HepG2 (cell line): ENCODE measurements around the gene PID1. TPM values are rescaled to one million over a fixed set of nuclear protein-coding genes. Genes with fewer than 3 reads are reported as not detected.

ENCODE experiments used
- ATAC-seq: fragments of 200-7000 bp; cut with Tn5 transposase; 3 replicates; pipeline ENCODE4 v1.9.1; 2020; ENCODE audit warnings: mild to moderate bottlenecking, moderate library complexity
- BruUV-seq: library from RNA; stranded (reverse); fragments of 400-500 nt; replicated peaks from 2 replicates; lab custom pipeline; 2021; lab: Mats Ljungman, UMichigan
- CTCF ChIA-PET: fragments of 300-600 bp; formaldehyde crosslinking; extraction: SDS; loops from one replicate; lab custom pipeline; 2021; ENCODE audit warnings: low total read pairs, inconsistent platforms, low intra/inter-chr PET ratio; lab: Yijun Ruan, JAX
- POLR2A ChIA-PET: fragments of 350-600 bp; sonication (Branson Sonifier 250); formaldehyde crosslinking; loops from one replicate; lab custom pipeline; 2020; ENCODE audit warnings: antibody characterized with exemption, inconsistent platforms; lab: Yijun Ruan, JAX
- DNase-seq: peaks from one replicate; pipeline ENCODE4 v3.0.0-alpha.2; 2015; ENCODE audit warnings: low spot score
- FAIRE-seq: peaks from 3 replicates; lab custom pipeline; 2011; peaks lifted over from hg19 to GRCh38; lab: Jason Lieb, UNC
- H2AFZ ChIP-seq: one replicate; pipeline ENCODE4 v1.6.1; 2011; ENCODE audit warnings: low read length, inconsistent platforms
- H3K27ac ChIP-seq: fragments of 300-600 bp; 3 replicates; pipeline ENCODE4 v1.8.0; 2011; ENCODE audit warnings: mixed run types, mild to moderate bottlenecking, mixed read lengths, low read length, inconsistent platforms; ENCODE audit not compliant: insufficient read depth; ENCODE audit errors: extremely low read length
- H3K27me3 ChIP-seq, 2 experiments: fragments of 200-600 bp in 1 of 2; 2 replicates in 1 of 2; 3 replicates in 1 of 2; pipeline versions ENCODE4 v1.6.0 to v1.8.0; 2011; ENCODE audit warnings: low read length in 2 of 2, mild to moderate bottlenecking in 2 of 2, moderate library complexity in 2 of 2, inconsistent platforms in 1 of 2; ENCODE audit not compliant: insufficient read depth in 2 of 2, control insufficient read depth in 1 of 2
- H3K36me3 ChIP-seq, 2 experiments: fragments of 200-600 bp in 1 of 2; replicated peaks in 1 of 2; 2 replicates in 1 of 2; 3 replicates in 1 of 2; pipeline versions ENCODE4 v1.5.1 to v1.8.0; 2011; ENCODE audit warnings: low read length in 2 of 2, inconsistent platforms in 1 of 2; ENCODE audit not compliant: insufficient read depth in 2 of 2, control insufficient read depth in 1 of 2
- H3K4me1 ChIP-seq: 2 replicates; pipeline ENCODE4 v1.5.1; 2012; ENCODE audit warnings: low read length, inconsistent platforms; ENCODE audit not compliant: insufficient read depth
- H3K4me2 ChIP-seq: 2 replicates; pipeline ENCODE4 v1.6.0; 2011; ENCODE audit warnings: low read depth, low read length, inconsistent platforms
- H3K4me3 ChIP-seq, 3 experiments: fragments of 200-600 bp in 1 of 3; sonication (generic), shearing (Covaris generic) in 1 of 3; replicated peaks in 1 of 3; 2 replicates each; pipeline ENCODE4 v1.5.1; 2011 to 2016; ENCODE audit warnings: low read length in 3 of 3, inconsistent platforms in 2 of 3, low read depth in 2 of 3, mild to moderate bottlenecking in 2 of 3, control low read depth in 1 of 3, mixed read lengths in 1 of 3; ENCODE audit not compliant: insufficient read depth in 1 of 3
- H3K79me2 ChIP-seq: one replicate; pipeline ENCODE4 v1.6.1; 2011; ENCODE audit warnings: low read length, inconsistent platforms; ENCODE audit not compliant: insufficient read depth
- H3K9ac ChIP-seq: 2 replicates; pipeline ENCODE4 v1.6.0; 2011; ENCODE audit warnings: mild to moderate bottlenecking, low read depth, low read length, inconsistent platforms; ENCODE audit not compliant: insufficient read depth
- H3K9me3 ChIP-seq: 2 replicates; pipeline ENCODE4 v1.5.1; 2012; ENCODE audit warnings: mild to moderate bottlenecking, low read length
- H4K20me1 ChIP-seq: 2 replicates; pipeline ENCODE4 v1.6.0; 2011; ENCODE audit warnings: inconsistent platforms, mild to moderate bottlenecking, low read length, moderate library complexity; ENCODE audit not compliant: insufficient read depth
- AHR ChIP-seq: IDR thresholded peaks from 2 replicates; pipeline ENCODE4 v1.6.1; 2018; ENCODE audit warnings: missing genetic modification reagents, missing compliant biosample characterization
- CBX5 ChIP-seq: sonication (generic); formaldehyde crosslinking; IDR thresholded peaks from 2 replicates; pipeline ENCODE4 v1.4.0; 2020; ENCODE audit warnings: missing genetic modification reagents, borderline replicate concordance
- HOXA3 ChIP-seq: sonication (generic); formaldehyde crosslinking; IDR thresholded peaks from 2 replicates; pipeline ENCODE4 v1.5.0; 2020; ENCODE audit warnings: missing genetic modification reagents
- MTERF4 ChIP-seq: sonication (generic); formaldehyde crosslinking; IDR thresholded peaks from 2 replicates; pipeline ENCODE4 v1.8.0; 2023; ENCODE audit warnings: mild to moderate bottlenecking, missing genetic modification reagents
- NFE2L1 ChIP-seq: sonication (generic); formaldehyde crosslinking; IDR thresholded peaks from 2 replicates; pipeline ENCODE4 v1.4.0; 2020; ENCODE audit warnings: missing genetic modification reagents, mild to moderate bottlenecking, borderline replicate concordance
- NFIC ChIP-seq: IDR thresholded peaks from 2 replicates; pipeline ENCODE4 v1.6.1; 2012; ENCODE audit warnings: mild to moderate bottlenecking, low read length, inconsistent platforms
- TRIM22 ChIP-seq: fragments of 450-650 bp; IDR thresholded peaks from 2 replicates; pipeline ENCODE4 v1.6.1; 2017
- ZBTB14 ChIP-seq: sonication (generic); formaldehyde crosslinking; IDR thresholded peaks from 2 replicates; pipeline ENCODE4 v1.4.0; 2020; ENCODE audit warnings: missing genetic modification reagents
- ZFP90 ChIP-seq: sonication (generic); formaldehyde crosslinking; IDR thresholded peaks from 2 replicates; pipeline ENCODE4 v1.8.0; 2022; ENCODE audit warnings: missing genetic modification reagents, mild to moderate bottlenecking, inconsistent platforms, borderline replicate concordance
- ZNF343 ChIP-seq: sonication (generic); formaldehyde crosslinking; IDR thresholded peaks from 2 replicates; pipeline ENCODE4 v1.4.0; 2020; ENCODE audit warnings: mild to moderate bottlenecking, missing genetic modification reagents
- ZNF550 ChIP-seq: sonication (generic); formaldehyde crosslinking; IDR thresholded peaks from 2 replicates; pipeline ENCODE4 v1.4.0; 2020; ENCODE audit warnings: mild to moderate bottlenecking, missing genetic modification reagents, borderline replicate concordance
- ZNF589 ChIP-seq: sonication (generic); formaldehyde crosslinking; conservative IDR thresholded peaks from 2 replicates; pipeline ENCODE4 v1.8.0; 2022; ENCODE audit warnings: mild to moderate bottlenecking, moderate library complexity, missing genetic modification reagents
- ZNF703 ChIP-seq: sonication (generic); formaldehyde crosslinking; IDR thresholded peaks from 2 replicates; pipeline ENCODE4 v1.5.1; 2020; ENCODE audit warnings: missing genetic modification reagents, mild to moderate bottlenecking, moderate library complexity, borderline replicate concordance
- WGBS: methylation state at CpG from one replicate; pipeline ENCODE4 v1.1.6; 2017; ENCODE audit warnings: low lambda C conversion rate; 5-methylcytosine and 5-hydroxymethylcytosine counted together
- in situ Hi-C: cut with HindIII; loops from 2 replicates; pipeline ENCODE4 v1.10.0; 2017; ENCODE audit warnings: low pct_unique_long_range_greater_than_20kb; ENCODE audit not compliant: extremely low pct_ligation_motif_present
- intact Hi-C: fragments of 100-400 bp; cut with micrococcal nuclease; formaldehyde crosslinking; loops from one replicate; pipeline ENCODE4 v1.10.0; 2022; ENCODE audit not compliant: unreplicated experiment
- polyA plus RNA-seq, 8 experiments: library from polyadenylated mRNA; depleted of rRNA in 3 of 8; stranded (reverse) in 7 of 8; unstranded in 1 of 8; fragments of >200 nt; fragmentation: Illumina TruSeq in 4 of 8; extraction: Trizol in 4 of 8; gene quantifications; 2 replicates each; pipeline versions ENCODE4 v1.2.1 to v1.2.3, GENCODE V29; 2011 to 2016; ENCODE audit warnings: low read depth in 4 of 8, missing spikeins in 1 of 8, mixed read lengths in 1 of 8; ENCODE audit not compliant: insufficient read depth in 1 of 8
- total RNA-seq, 5 experiments: library from RNA; depleted of rRNA; stranded (reverse); fragments of >200 nt; fragmentation: Illumina TruSeq; extraction: Trizol; gene quantifications; 2 replicates each; pipeline ENCODE4 v1.2.3, GENCODE V29; 2016; ENCODE audit warnings: low read depth in 1 of 5

PID1 gene
- total and polyA plus RNA-seq, 2 of the 13 experiments (the other 11 are each of a cell fraction or from before 2014, with no cell fraction given) = 0.15 to 0.18 TPM

GRCh38 chr2:229296536-229296935 lies 25.4 kb upstream of the PID1 start (continued):
- TF ChIP-seq ZNF343 (CRISPR knock-in tag) = no peak
- TF ChIP-seq, all 625 proteins: peak for 0

GRCh38 chr2:229296016-229296415 lies 24.9 kb upstream of the PID1 start:
- no peak for DNase-seq
- no peaks in the 10 kb centered on the region for H3K4me1 ChIP-seq
- no peaks in the 10 kb centered on the region for H4K20me1 ChIP-seq
- H3K4me2 ChIP-seq = no peak overlapping the region
- H2AFZ ChIP-seq = no peak overlapping the region
- no TSS peak for BruUV-seq
- no peak for FAIRE-seq
- H3K4me3 ChIP-seq = no peak overlapping the region
- no peaks in the 10 kb centered on the region for H3K27me3 ChIP-seq
- H3K27ac ChIP-seq = no peak overlapping the region
- peaks cover 45% of the 10 kb centered on the region for H3K9me3 ChIP-seq
- no peaks in the 10 kb centered on the region for H3K36me3 ChIP-seq
- CTCF ChIA-PET = no interaction called here
- no peak for TF ChIP-seq AHR (CRISPR knock-in tag)
- TF ChIP-seq ZFP90 (CRISPR knock-in tag) = no peak
- no peak for TF ChIP-seq CBX5 (CRISPR knock-in tag)
- TF ChIP-seq NFE2L1 (CRISPR knock-in tag) = no peak
- no peak for TF ChIP-seq ZBTB14 (CRISPR knock-in tag)
- H3K79me2 ChIP-seq = no peaks in the 10 kb centered on the region
- POLR2A ChIA-PET = no interaction called here
- no peak for ATAC-seq
- intact Hi-C loops = no loop called here
- in situ Hi-C loops = no loop called here
- H3K9ac ChIP-seq = no peak overlapping the region

GRCh38 chr2:229287823-229288222 lies 16.7 kb upstream of the PID1 start:
- in situ Hi-C loops = no loop called here
- H4K20me1 ChIP-seq = no peaks in the 10 kb centered on the region
- H2AFZ ChIP-seq = no peak overlapping the region
- ChIA-PET CTCF (no interaction called here), POLR2A (no interaction called here)
- no peak overlapping the region for H3K4me3 ChIP-seq
- intact Hi-C loops = no loop called here
- H3K4me1 ChIP-seq = no peaks in the 10 kb centered on the region
- BruUV-seq = no TSS peak
- H3K9ac ChIP-seq = no peak overlapping the region
- FAIRE-seq (no peak), ATAC-seq (no peak), DNase-seq (no peak)
- H3K9me3 ChIP-seq = peaks cover 49% of the 10 kb centered on the region
- no peak overlapping the region for H3K27ac ChIP-seq
- no peaks in the 10 kb centered on the region for H3K36me3 ChIP-seq
- no peaks in the 10 kb centered on the region for H3K27me3 ChIP-seq
- WGBS = 2% methylated on average over 1 of the region's 1 CpG
- H3K79me2 ChIP-seq = no peaks in the 10 kb centered on the region
- no peak overlapping the region for H3K4me2 ChIP-seq
- TF ChIP-seq TRIM22 (no peak), NFIC (no peak), HOXA3 (CRISPR knock-in tag) (no peak), MTERF4 (CRISPR knock-in tag) (no peak), ZNF703 (CRISPR knock-in tag) (no peak), ZNF550 (CRISPR knock-in tag) (no peak), ZNF589 (no peak)
